ENCODE measurements around the gene NSD1. TPM values are rescaled to one million over a fixed set of nuclear protein-coding genes. Genes with fewer than 3 reads are reported as not detected.

Gene NSD1
- total and polyA plus RNA-seq, 2 of the 8 experiments (the other 6 are each of a cell fraction or from before 2014, with no cell fraction given) = 22.8 to 168 TPM

- Histone ChIP-seq H2BK120ac (replicated peaks; ENCODE audit: low read depth, low read length) (no peak overlapping the region), H3K18ac (ENCODE audit: extremely low read depth, low read length) (no peak overlapping the region), H3K36me3 (ENCODE audit: control insufficient read depth in 2 of 4, insufficient read depth in 4 of 4, low read length in 3 of 4) (no peaks in the 10 kb centered on the region), H3K23me2 (ENCODE audit: low read depth, low read length) (no peaks in the 10 kb centered on the region), H3K4ac (replicated peaks; ENCODE audit: insufficient read length, low read depth, low read length) (no peak overlapping the region), H2AFZ (ENCODE audit: low read length) (no peak overlapping the region), H3K9ac (replicated peaks in 1 of 4; ENCODE audit: extremely low read depth in 1 of 4, low read depth in 3 of 4, low read length in 3 of 4) (no peak overlapping the region), H3K9me3 (ENCODE audit: insufficient read depth in 2 of 2, low read depth in 1 of 2, low read length in 1 of 2) (no peaks in the 10 kb centered on the region), H3K4me1 (replicated peaks in 1 of 4; ENCODE audit: control insufficient read depth in 3 of 4, insufficient read depth in 4 of 4, low read length in 3 of 4) (no peaks in the 10 kb centered on the region; a peak in 1 of 7 replicates), H3K4me2 (ENCODE audit: insufficient read depth in 1 of 2, low read depth in 2 of 2, low read length in 2 of 2) (no peak overlapping the region), H4K91ac (replicated peaks; ENCODE audit: insufficient read length, low read length) (no peak overlapping the region), H4K8ac (ENCODE audit: extremely low read depth, insufficient read depth, low read length) (no peak overlapping the region), H3K27me3 (replicated peaks in 1 of 4; ENCODE audit: control insufficient read depth in 3 of 4, extremely low read depth in 1 of 4, insufficient read depth in 3 of 4, low read length in 3 of 4) (no peaks in the 10 kb centered on the region), H2BK12ac (ENCODE audit: low read depth, low read length) (no peak overlapping the region), H3K27ac (ENCODE audit: low read depth, low read length) (no peak overlapping the region), H3K14ac (ENCODE audit: insufficient read length) (no peak overlapping the region), H4K5ac (ENCODE audit: insufficient read length, low read depth, low read length) (no peak overlapping the region), H3K23ac (ENCODE audit: insufficient read length) (no peak overlapping the region), H2AK5ac (ENCODE audit: low read depth, low read length) (no peak overlapping the region), H3K4me3 (ENCODE audit: extremely low read depth in 1 of 4, insufficient read depth in 2 of 4, low read depth in 3 of 4, low read length in 4 of 4) (no peak overlapping the region), H4K20me1 (replicated peaks in 1 of 2; ENCODE audit: control insufficient read depth in 1 of 2, insufficient read depth in 2 of 2, low read length in 2 of 2) (no peaks in the 10 kb centered on the region), H3K79me1 (ENCODE audit: low read depth, low read length) (no peaks in the 10 kb centered on the region), H2BK5ac (ENCODE audit: low read depth, low read length) (no peak overlapping the region), H2BK20ac (ENCODE audit: low read length) (no peak overlapping the region), H3K79me2 (ENCODE audit: control insufficient read depth in 1 of 2, insufficient read depth in 2 of 2, low read length in 2 of 2) (no peaks in the 10 kb centered on the region), H3K56ac (replicated peaks; ENCODE audit: insufficient read length, low read depth, low read length) (no peak overlapping the region), H2BK15ac (ENCODE audit: low read length) (no peak overlapping the region)
- no peak for FAIRE-seq
- WGBS, 2 experiments (ENCODE audit: extremely low coverage in 1 of 2, insufficient coverage in 1 of 2, insufficient read length in 1 of 2, insufficient replicate concordance in 2 of 2, low coverage in 1 of 2, low lambda C conversion rate in 2 of 2, missing lambda C conversion rate in 1 of 2) = 96% methylated on average over 14 of the region's 14 CpGs; no CpG with 5 or more reads in 1 of the 2 experiments
- CTCF ChIA-PET (ENCODE audit: partially characterized antibody) = interaction anchor here (0.7 to 16.6 kb wide), 10 partner anchors 12 to 134 kb away, joined by 3 to 251 read pairs (median 26); partner anchors contain the start of gene LMAN2
- POLR2A ChIA-PET (ENCODE audit: partially characterized antibody) = interaction anchor here (0.7 to 1.2 kb wide), 4 partner anchors 13 to 134 kb away, joined by 3 read pairs; no protein-coding TSS in a partner anchor
- no peak for DNase-seq (ENCODE audit: low read depth in 1 of 2, low spot score in 2 of 2)
- no peak for TF ChIP-seq CHD2 (IDR thresholded peaks at IDR 0.05; ENCODE audit: low read length)
- TF ChIP-seq GABPA (IDR thresholded peaks at IDR 0.05; ENCODE audit: borderline replicate concordance, insufficient read depth, low read length) = no peak
- no peak for TF ChIP-seq MAX (IDR thresholded peaks at IDR 0.05)
- no peak for TF ChIP-seq HDAC6 (IDR thresholded peaks at IDR 0.05; ENCODE audit: low read depth, low read length)
- no peak for TF ChIP-seq FOSL1 (IDR thresholded peaks at IDR 0.05; ENCODE audit: insufficient read depth, low read depth, low read length)
- no peak for TF ChIP-seq TBP (IDR thresholded peaks at IDR 0.05; ENCODE audit: low read depth, low read length)
- no peak for TF ChIP-seq HDAC2 (IDR thresholded peaks at IDR 0.05; ENCODE audit: borderline replicate concordance in 1 of 2, low read depth in 2 of 2, low read length in 2 of 2)
- TF ChIP-seq ZNF274 (IDR thresholded peaks at IDR 0.05; ENCODE audit: borderline replicate concordance, extremely low read depth, low read length) = no peak
- no peak for TF ChIP-seq YY1 (IDR thresholded peaks at IDR 0.05; ENCODE audit: low read depth, low read length)
- TF ChIP-seq EZH2 (IDR thresholded peaks at IDR 0.05; ENCODE audit: low read depth, low read length, severe bottlenecking) = no peak
- TF ChIP-seq SAP30 (IDR thresholded peaks at IDR 0.05; ENCODE audit: insufficient read depth, insufficient replicate concordance, low read length) = no peak
- TF ChIP-seq ATF3 (IDR thresholded peaks at IDR 0.05; ENCODE audit: insufficient read depth, low read depth, low read length) = no peak
Measured at GRCh38 chr5:177319913-177320588, 186.5 kb downstream of the NSD1 start.
